Left lung (tissue), 14 donors: ENCODE data around the gene MYOZ2. TPM values are rescaled to one million over a fixed set of nuclear protein-coding genes. Genes with fewer than 3 reads are reported as not detected.

ENCODE experiments used
- ATAC-seq: fragments of 200-7000 bp; cut with Tn5 transposase; one replicate; pipeline ENCODE4 v1.9.1; 2020; ENCODE audit warnings: moderate library complexity
- DNase-seq, 4 donors: peaks; one replicate each; pipeline ENCODE4 v3.0.0-alpha.2; 2013 to 2020
- H3K27ac ChIP-seq, 2 donors: fragments of 200-600 bp; sonication (generic) in 1 of 2; one replicate each; pipeline versions ENCODE4 v1.5.0 to v1.8.0; 2020 to 2021
- H3K27me3 ChIP-seq, 2 donors: fragments of 200-600 bp; sonication (generic) in 1 of 2; one replicate each; pipeline versions ENCODE4 v1.5.0 to v1.8.0; 2020 to 2021
- H3K36me3 ChIP-seq, 2 donors: fragments of 200-600 bp; sonication (generic) in 1 of 2; one replicate each; pipeline versions ENCODE4 v1.5.0 to v1.8.0; 2020 to 2021
- H3K4me1 ChIP-seq, 2 donors: fragments of 200-600 bp; one replicate each; pipeline ENCODE4 v1.8.0; 2021
- H3K4me3 ChIP-seq, 2 donors: fragments of 200-600 bp; sonication (generic) in 1 of 2; one replicate each; pipeline versions ENCODE4 v1.5.0 to v1.8.0; 2020 to 2021; ENCODE audit warnings: mild to moderate bottlenecking in 1 of 2
- H3K9me3 ChIP-seq, 2 donors: fragments of 200-600 bp; sonication (generic) in 1 of 2; one replicate each; pipeline versions ENCODE4 v1.5.0 to v1.8.0; 2020 to 2021
- intact Hi-C, 2 donors: fragments of 100-400 bp; cut with DNase I; formaldehyde crosslinking; loops; one replicate each; pipeline versions ENCODE4 v1.11.2 to v1.14.2; 2022
- long read RNA-seq, 12 donors: library from polyadenylated mRNA in 2 of 12; unstranded in 2 of 12; transcript quantifications; one replicate each; pipeline ENCODE4 v2.0.0 and lab custom pipeline, GENCODE V29; 2019 to 2026
- polyA plus RNA-seq, 6 donors: library from polyadenylated mRNA; unstranded; fragments of 120-200 nt; gene quantifications; one replicate each; pipeline ENCODE4 v1.2.1, GENCODE V29; 2013; ENCODE audit not compliant: insufficient read length in 6 of 6
- total RNA-seq, 2 donors: library from RNA; stranded (reverse); fragmentation: NEBNext Ultra II Directional; extraction: Animal tissue kit (Norgen Biotek cat#: 25700); gene quantifications; one replicate each; pipeline ENCODE4 v1.2.1, GENCODE V29; 2021
- TF ChIP-seq, protein P1 (sequence below), 2 donors: fragments of 200-600 bp; sonication (generic) in 1 of 2; IDR thresholded peaks; one replicate each; pipeline versions ENCODE4 v1.5.0 to v1.8.0; 2021; ENCODE audit warnings: antibody characterized with exemption in 2 of 2
- donor health status: DM: no; HTN: yes; CAD: no.
- donor health status: DM: no; HTN: no; CAD: no.

Gene MYOZ2
- total RNA-seq: under 1 TPM; 0.29 to 0.39 TPM
- polyA plus RNA-seq: under 1 TPM in 4 of 6 donors, not detected in 2; 0.06 to 0.13 (median 0.09) TPM
- long read RNA-seq, donor 1: 0 reads
- long read RNA-seq, donor 2: 0 reads
- long read RNA-seq, donor 3: 0 reads
- long read RNA-seq, donor 4, partial matches to known transcripts: 0 of 1 reads
- long read RNA-seq, donor 4, other reads (novel, unspliced or antisense): 0 of 1 reads
- long read RNA-seq, donor 5: 0 reads
- long read RNA-seq, donor 6: 0 reads
- long read RNA-seq, donor 7: 0 reads
- long read RNA-seq, donor 8: 0 reads
- long read RNA-seq, donor 9, partial matches to known transcripts: 0 of 1 reads
- long read RNA-seq, donor 9, other reads (novel, unspliced or antisense): 0 of 1 reads
- long read RNA-seq, donor 10: 0 reads
- long read RNA-seq, donor 11: 0 reads
- long read RNA-seq, donor 12: 0 reads

- TF ChIP-seq, protein P1, sequence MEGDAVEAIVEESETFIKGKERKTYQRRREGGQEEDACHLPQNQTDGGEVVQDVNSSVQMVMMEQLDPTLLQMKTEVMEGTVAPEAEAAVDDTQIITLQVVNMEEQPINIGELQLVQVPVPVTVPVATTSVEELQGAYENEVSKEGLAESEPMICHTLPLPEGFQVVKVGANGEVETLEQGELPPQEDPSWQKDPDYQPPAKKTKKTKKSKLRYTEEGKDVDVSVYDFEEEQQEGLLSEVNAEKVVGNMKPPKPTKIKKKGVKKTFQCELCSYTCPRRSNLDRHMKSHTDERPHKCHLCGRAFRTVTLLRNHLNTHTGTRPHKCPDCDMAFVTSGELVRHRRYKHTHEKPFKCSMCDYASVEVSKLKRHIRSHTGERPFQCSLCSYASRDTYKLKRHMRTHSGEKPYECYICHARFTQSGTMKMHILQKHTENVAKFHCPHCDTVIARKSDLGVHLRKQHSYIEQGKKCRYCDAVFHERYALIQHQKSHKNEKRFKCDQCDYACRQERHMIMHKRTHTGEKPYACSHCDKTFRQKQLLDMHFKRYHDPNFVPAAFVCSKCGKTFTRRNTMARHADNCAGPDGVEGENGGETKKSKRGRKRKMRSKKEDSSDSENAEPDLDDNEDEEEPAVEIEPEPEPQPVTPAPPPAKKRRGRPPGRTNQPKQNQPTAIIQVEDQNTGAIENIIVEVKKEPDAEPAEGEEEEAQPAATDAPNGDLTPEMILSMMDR (IDR thresholded peaks at IDR 0.05): no peak
- DNase-seq (no peak), ATAC-seq (no peak)
- Histone ChIP-seq H3K27ac (no peak within 1 kb of the TSS), H3K9me3 (no peaks in the 10 kb centered on the region), H3K36me3 (no peaks in the 10 kb centered on the region), H3K27me3 (no peaks in the 10 kb centered on the region), H3K4me1 (no peaks in the 10 kb centered on the region), H3K4me3 (no peak within 1 kb of the TSS)
- intact Hi-C loops: no loop called here
Measured at GRCh38 chr4:119135721-119136121, at the start of gene MYOZ2. Gene MYOZ2 (plus strand): TSS chr4:119135832. CDS start chr4:119136526, 694 bp downstream.

GRCh38 chr4:119087121-119087520 lies 48.5 kb upstream of the MYOZ2 start:
- TF ChIP-seq, protein P1 (IDR thresholded peaks at IDR 0.05): no peak
- ATAC-seq: peak; percentile 48
- Histone ChIP-seq H3K27ac (no peak overlapping the region), H3K4me1 (no peaks in the 10 kb centered on the region), H3K9me3 (no peaks in the 10 kb centered on the region), H3K4me3 (no peak overlapping the region), H3K36me3 (no peaks in the 10 kb centered on the region), H3K27me3 (no peaks in the 10 kb centered on the region)
- no peak for DNase-seq
- intact Hi-C loops: no loop called here

DNA sequence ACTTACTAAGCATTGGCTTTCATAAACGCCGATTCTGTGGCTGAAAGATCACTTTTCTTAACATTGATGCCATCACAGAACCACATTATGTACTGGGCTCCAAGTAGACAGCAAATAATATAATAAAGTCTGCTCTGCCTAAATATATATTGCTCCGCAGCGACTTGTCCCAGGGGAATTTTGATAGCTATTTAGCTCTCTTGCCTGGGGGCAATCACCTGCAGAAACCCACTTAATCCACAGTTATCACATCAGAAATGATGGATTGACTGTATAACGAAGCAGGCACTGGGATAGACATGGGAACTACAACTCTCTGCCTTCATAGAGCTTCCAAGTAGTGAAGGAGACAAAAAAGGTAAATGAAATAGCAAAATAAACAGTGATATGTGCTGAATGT lies 48.0 kb upstream of the MYOZ2 start:
- DNase-seq (no peak), ATAC-seq (no peak)
- Histone ChIP-seq H3K27ac (no peak overlapping the region), H3K36me3 (no peaks in the 10 kb centered on the region), H3K27me3 (no peaks in the 10 kb centered on the region), H3K4me3 (no peak overlapping the region), H3K9me3 (no peaks in the 10 kb centered on the region), H3K4me1 (no peaks in the 10 kb centered on the region)
- intact Hi-C loops: no loop called here
- TF ChIP-seq, protein P1 (IDR thresholded peaks at IDR 0.05): no peak

DNA sequence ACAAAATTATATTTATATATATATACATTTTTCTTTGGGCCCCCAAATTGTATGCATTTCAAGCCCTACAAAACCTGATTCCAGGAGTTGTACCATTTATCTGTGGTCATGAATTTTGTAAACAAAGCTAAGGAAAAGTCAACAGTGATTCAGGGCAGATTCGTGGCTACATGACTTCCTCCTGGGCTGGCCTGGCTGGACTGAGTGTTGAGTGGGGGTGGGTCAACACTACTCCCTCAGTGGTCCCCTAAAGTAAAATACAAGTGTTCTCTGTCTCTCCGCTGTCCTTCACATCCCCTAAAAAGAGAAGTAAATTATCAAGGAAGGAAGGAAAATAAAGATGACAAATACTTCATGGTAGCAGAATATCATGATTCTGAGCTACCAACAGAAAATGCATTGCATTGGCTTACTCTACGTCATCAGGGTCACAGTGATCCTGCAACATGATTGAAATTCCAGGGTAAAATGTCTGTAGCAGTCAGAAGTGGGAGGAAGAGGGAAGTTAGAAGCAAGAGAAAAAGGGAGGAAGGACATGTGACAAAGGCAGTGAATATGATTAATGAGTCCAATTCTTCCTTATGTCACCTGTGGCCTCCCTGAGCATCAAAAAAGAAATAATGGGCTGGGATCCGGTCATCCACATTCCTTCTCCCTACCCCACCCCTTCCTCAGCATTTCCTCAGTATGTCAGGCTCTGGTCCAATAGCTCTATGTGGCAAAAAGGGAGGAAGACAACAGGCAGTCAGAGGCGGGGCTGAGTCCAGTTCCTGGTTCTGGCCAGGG lies 42.4 kb upstream of the MYOZ2 start:
- ATAC-seq (no peak), DNase-seq (no peak)
- no peak overlapping the region for H3K27ac ChIP-seq
- no peaks in the 10 kb centered on the region for H3K27me3 ChIP-seq
- H3K4me1 ChIP-seq: peaks cover 0 to 7% of the 10 kb centered on the region in 2 donors
- intact Hi-C loops: no loop called here
- TF ChIP-seq, protein P1 (IDR thresholded peaks at IDR 0.05): no peak
- H3K36me3 ChIP-seq: no peaks in the 10 kb centered on the region
- no peaks in the 10 kb centered on the region for H3K9me3 ChIP-seq
- no peak overlapping the region for H3K4me3 ChIP-seq

DNA sequence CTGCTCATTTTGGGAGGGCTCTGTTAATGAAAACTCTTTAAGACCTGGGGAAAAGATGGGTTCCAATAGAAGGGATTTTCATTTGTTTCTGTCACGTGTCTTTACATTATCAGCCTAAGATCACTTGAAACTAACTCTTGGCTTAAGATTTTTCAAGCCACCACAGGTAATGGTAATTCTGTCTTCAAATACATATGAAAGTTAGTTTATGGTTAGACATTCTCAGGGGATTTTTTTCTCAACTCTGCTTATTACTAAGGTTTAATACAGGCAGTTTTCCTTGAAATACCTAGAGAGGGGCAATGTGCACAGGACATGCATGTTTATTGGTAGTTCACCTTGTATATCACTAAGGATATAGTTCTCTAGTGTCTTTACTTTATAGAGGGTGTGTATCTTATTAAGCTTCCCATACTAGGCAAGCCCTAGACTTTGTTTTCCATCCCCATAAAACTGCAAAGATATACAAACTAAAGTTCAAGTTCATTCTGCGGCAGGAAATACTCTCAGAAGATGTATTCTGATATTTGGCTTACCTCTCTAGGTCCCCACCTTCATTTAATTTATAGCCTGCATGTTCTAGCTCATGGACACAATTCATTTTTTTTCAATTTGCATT lies 38.2 kb upstream of the MYOZ2 start:
- no peak for DNase-seq
- H3K36me3 ChIP-seq: no peaks in the 10 kb centered on the region
- H3K27ac ChIP-seq: no peak overlapping the region
- no peaks in the 10 kb centered on the region for H3K27me3 ChIP-seq
- TF ChIP-seq, protein P1 (IDR thresholded peaks at IDR 0.05): no peak
- no peak overlapping the region for H3K4me3 ChIP-seq
- H3K9me3 ChIP-seq: no peaks in the 10 kb centered on the region
- no peak for ATAC-seq
- H3K4me1 ChIP-seq: peaks cover 0 to 20% of the 10 kb centered on the region in 2 donors
- intact Hi-C loops: no loop called here
